MCF 10A (cell line): ENCODE measurements around the gene M1AP. TPM values are rescaled to one million over a fixed set of nuclear protein-coding genes. Genes with fewer than 3 reads are reported as not detected.

Experiments used
- BruUV-seq: library from RNA; stranded (reverse); fragments of 400-500 nt; replicated peaks from 2 replicates; lab custom pipeline; 2021; lab: Mats Ljungman, UMichigan
- CTCF ChIA-PET: fragments of 300-600 bp; sonication (Branson Sonifier 250); formaldehyde crosslinking; extraction: SDS; loops from one replicate; lab custom pipeline; 2021; ENCODE audit warnings: antibody characterized with exemption, inconsistent platforms; lab: Yijun Ruan, JAX
- POLR2A ChIA-PET: fragments of 300-600, 350-650 bp; sonication (Branson Sonifier 250); formaldehyde crosslinking; extraction: SDS; loops from one replicate; lab custom pipeline; 2020; ENCODE audit warnings: antibody characterized with exemption, inconsistent platforms; lab: Yijun Ruan, JAX
- DNase-seq: peaks from one replicate; pipeline ENCODE4 v3.0.0-alpha.2; 2018; ENCODE audit not compliant: unreplicated experiment
- H3K27ac Mint-ChIP-seq: one replicate; pipeline ENCODE4 v1.8.0; 2022; ENCODE audit warnings: mild to moderate bottlenecking, low read depth, mixed read lengths; ENCODE audit not compliant: unreplicated experiment
- H3K27me3 Mint-ChIP-seq: one replicate; pipeline ENCODE4 v1.8.0; 2022; ENCODE audit warnings: mixed read lengths; ENCODE audit not compliant: insufficient read depth, unreplicated experiment
- H3K36me3 Mint-ChIP-seq: one replicate; pipeline ENCODE4 v1.8.0; 2022; ENCODE audit warnings: mild to moderate bottlenecking, moderate library complexity, mixed read lengths; ENCODE audit not compliant: insufficient read depth, unreplicated experiment
- H3K4me1 Mint-ChIP-seq: one replicate; pipeline ENCODE4 v1.8.0; 2022; ENCODE audit warnings: mixed read lengths; ENCODE audit not compliant: insufficient read depth, unreplicated experiment
- H3K4me3 Mint-ChIP-seq: one replicate; pipeline ENCODE4 v1.8.0; 2022; ENCODE audit warnings: mild to moderate bottlenecking, moderate library complexity, mixed read lengths; ENCODE audit not compliant: unreplicated experiment
- H3K9me3 Mint-ChIP-seq: one replicate; pipeline ENCODE4 v1.8.0; 2022; ENCODE audit warnings: mixed read lengths; ENCODE audit not compliant: unreplicated experiment
- intact Hi-C: fragments of 100-400 bp; cut with micrococcal nuclease; formaldehyde crosslinking; loops from 2 replicates; pipeline ENCODE4 v1.14.1; 2022
- total RNA-seq: library from RNA; stranded (reverse); gene quantifications from 2 replicates; pipeline ENCODE4 v1.2.3, GENCODE V29; 2022
- TF ChIP-seq, protein P1 (sequence below): fragments of 200-600 bp; IDR thresholded peaks from one replicate; pipeline ENCODE4 v1.8.0; 2022; ENCODE audit warnings: antibody characterized with exemption, mild to moderate bottlenecking; ENCODE audit not compliant: unreplicated experiment

Gene M1AP
- total RNA-seq, 1 experiment from 2014 or later = not detected

DNA sequence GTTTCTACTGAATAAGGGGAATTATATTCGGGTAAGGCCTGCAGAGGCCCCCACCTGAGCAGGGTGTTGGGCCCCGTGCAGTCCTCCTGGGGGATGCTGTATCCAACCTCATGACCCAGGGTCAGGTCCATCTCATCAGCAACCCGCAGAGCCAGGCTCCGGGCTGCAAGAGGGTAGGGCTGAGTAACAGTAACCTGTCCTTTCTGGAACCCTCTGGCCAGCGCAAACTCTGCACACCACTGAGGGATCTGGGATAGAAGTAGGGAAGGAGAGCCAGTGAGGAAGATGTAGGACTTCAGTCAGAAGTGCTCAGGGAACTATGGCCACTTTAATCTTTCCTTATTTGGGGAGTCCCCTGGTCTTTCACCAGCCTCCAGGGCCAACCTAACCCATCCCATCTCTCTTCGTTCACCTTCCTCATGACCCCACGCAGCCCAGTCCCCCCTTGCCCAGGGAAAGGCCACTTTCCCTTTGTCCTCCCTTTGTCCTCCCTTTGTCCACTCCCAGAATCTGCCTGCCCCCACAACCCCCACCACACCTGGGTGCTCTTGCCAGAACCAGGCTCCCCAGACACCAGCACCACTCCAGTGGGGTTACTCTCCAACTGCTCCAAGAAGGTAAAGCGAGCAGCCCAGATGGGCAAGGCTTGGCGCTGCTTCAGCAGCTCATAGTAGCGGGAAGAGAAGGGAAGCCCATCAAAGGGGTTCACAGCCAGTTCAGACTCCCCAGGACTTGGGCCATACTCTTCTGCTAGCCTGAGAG, 123.0 kb downstream of the M1AP start:
- no TSS peak for BruUV-seq
- Mint-ChIP-seq H3K27ac (peak overlapping the region; percentile 91), H3K27me3 (no peaks in the 10 kb centered on the region), H3K9me3 (no peaks in the 10 kb centered on the region), H3K4me3 (no peak overlapping the region), H3K36me3 (peaks cover 38% of the 10 kb centered on the region), H3K4me1 (peaks cover 26% of the 10 kb centered on the region)
- TF ChIP-seq, protein P1, sequence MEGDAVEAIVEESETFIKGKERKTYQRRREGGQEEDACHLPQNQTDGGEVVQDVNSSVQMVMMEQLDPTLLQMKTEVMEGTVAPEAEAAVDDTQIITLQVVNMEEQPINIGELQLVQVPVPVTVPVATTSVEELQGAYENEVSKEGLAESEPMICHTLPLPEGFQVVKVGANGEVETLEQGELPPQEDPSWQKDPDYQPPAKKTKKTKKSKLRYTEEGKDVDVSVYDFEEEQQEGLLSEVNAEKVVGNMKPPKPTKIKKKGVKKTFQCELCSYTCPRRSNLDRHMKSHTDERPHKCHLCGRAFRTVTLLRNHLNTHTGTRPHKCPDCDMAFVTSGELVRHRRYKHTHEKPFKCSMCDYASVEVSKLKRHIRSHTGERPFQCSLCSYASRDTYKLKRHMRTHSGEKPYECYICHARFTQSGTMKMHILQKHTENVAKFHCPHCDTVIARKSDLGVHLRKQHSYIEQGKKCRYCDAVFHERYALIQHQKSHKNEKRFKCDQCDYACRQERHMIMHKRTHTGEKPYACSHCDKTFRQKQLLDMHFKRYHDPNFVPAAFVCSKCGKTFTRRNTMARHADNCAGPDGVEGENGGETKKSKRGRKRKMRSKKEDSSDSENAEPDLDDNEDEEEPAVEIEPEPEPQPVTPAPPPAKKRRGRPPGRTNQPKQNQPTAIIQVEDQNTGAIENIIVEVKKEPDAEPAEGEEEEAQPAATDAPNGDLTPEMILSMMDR = no peak
- intact Hi-C loops = no loop called here
- ChIA-PET POLR2A (interaction anchor here (0.7 to 8.1 kb wide), 4 partner anchors 18 to 42 kb away, joined by 3 to 135 read pairs (median 3); partner anchors contain the start of genes CCDC142, PCGF1 and TTC31), CTCF (interaction anchor here (0.6 kb wide), 1 partner anchor 42 kb away, joined by 3 read pairs; the partner anchor contains the start of genes CCDC142 and TTC31)
- no peak for DNase-seq

DNA sequence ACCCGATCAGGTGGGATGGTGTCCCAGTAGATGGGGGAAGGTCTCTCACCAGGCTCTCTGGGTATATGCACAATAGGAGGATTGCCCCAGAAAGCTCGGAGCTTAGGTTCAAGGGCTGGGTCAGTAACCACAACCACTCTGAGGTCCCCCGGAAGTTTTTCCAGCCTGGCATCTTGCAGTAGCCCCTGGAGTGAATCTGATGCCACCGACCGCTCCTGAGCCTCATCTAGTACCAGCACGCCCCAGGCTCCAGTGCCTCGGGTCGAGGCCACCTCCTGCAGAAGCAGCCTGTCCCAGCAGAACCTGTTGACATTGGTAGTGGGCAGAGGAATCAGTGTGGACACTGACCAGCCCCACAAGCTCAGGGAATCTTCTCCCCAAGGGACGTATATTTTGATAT, 124.1 kb downstream of the M1AP start:
- Mint-ChIP-seq H3K9me3 (no peaks in the 10 kb centered on the region), H3K27me3 (peaks cover 5% of the 10 kb centered on the region), H3K36me3 (peaks cover 34% of the 10 kb centered on the region), H3K4me3 (no peak overlapping the region), H3K27ac (no peak overlapping the region), H3K4me1 (peaks cover 26% of the 10 kb centered on the region)
- no peak for DNase-seq
- intact Hi-C loops = no loop called here
- CTCF ChIA-PET = interaction anchor here (0.5 kb wide), 1 partner anchor 84 kb away, joined by 3 read pairs; no protein-coding TSS in a partner anchor
- POLR2A ChIA-PET = interaction anchor here (1.1 kb wide), 1 partner anchor 17 kb away, joined by 3 read pairs; no protein-coding TSS in a partner anchor
- TF ChIP-seq, protein P1 = no peak
- no TSS peak for BruUV-seq

DNA sequence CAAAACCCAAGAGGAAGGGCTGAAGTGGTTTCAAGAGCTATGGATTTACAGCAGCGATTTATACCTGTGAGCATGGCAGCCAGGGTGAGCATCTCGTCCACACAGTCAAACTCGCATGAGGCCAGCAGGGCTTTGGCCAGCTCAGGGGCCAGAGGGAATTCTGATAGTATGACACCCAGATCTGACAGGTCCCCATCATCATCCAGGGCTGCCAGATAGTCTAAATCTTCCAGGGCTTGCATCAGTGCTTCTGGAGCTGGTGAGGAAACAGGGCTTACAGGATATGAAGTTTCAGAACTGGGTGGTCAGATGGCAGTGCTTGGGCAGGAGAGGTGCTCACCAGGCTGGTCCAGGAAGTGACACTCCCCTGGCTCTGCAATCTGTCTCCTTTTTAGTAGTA, 125.6 kb downstream of the M1AP start:
- Mint-ChIP-seq H3K4me1 (peaks cover 15% of the 10 kb centered on the region), H3K36me3 (peaks cover 32% of the 10 kb centered on the region), H3K9me3 (no peaks in the 10 kb centered on the region), H3K4me3 (no peak overlapping the region), H3K27ac (no peak overlapping the region), H3K27me3 (peaks cover 11% of the 10 kb centered on the region)
- BruUV-seq = no TSS peak
- intact Hi-C loops = no loop called here
- POLR2A ChIA-PET = interaction anchor here (1.0 to 1.5 kb wide), 2 partner anchors 10 to 22 kb away, joined by 3 to 4 read pairs; no protein-coding TSS in a partner anchor
- TF ChIP-seq, protein P1 = no peak
- DNase-seq = no peak
- CTCF ChIA-PET = interaction anchor here (1.5 kb wide), 1 partner anchor 23 kb away, joined by 4 read pairs; no protein-coding TSS in a partner anchor

DNA sequence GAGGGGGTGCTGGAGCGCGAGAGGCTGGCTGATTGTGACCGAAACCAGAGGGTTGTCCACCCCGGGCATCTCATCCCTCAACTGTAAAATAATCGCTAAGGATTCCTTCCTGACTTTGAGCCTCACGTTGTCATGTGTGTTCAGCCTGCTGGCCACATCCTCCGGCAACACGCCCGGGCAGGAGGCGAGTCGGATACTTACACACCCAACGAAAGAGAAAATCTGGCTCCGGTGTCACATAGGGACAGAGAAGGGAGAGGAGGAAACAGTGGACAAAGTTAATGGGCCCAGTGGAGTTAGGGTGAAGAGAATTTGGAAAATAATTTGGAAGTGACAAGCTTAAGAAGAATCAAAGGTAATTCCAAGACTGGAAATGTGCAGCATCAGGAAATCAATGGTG, 131.5 kb downstream of the M1AP start:
- Mint-ChIP-seq H3K27me3 (peaks cover 11% of the 10 kb centered on the region), H3K9me3 (no peaks in the 10 kb centered on the region)
- no TSS peak for BruUV-seq

More for the DNA sequence above, 131.5 kb downstream of the M1AP start:
- POLR2A ChIA-PET = interaction anchor here (1.4 kb wide), 1 partner anchor 9 kb away, joined by 4 read pairs; the partner anchor contains the start of gene PCGF1
- intact Hi-C loops = no loop called here
- Mint-ChIP-seq H3K4me3 (no peak overlapping the region), H3K4me1 (no peaks in the 10 kb centered on the region), H3K36me3 (peaks cover 2% of the 10 kb centered on the region), H3K27ac (no peak overlapping the region)
- DNase-seq = no peak
- TF ChIP-seq, protein P1 = no peak
- CTCF ChIA-PET = no interaction called here
